Esophagus muscularis mucosa (tissue), 4 donors: ENCODE data around the gene NHEJ1.

ENCODE experiments used
- CTCF ChIP-seq, 3 experiments: fragments of 200-600 bp in 2 of 3; fragments of 450-650 bp in 1 of 3; sonication (generic) in 2 of 3; IDR thresholded peaks; one replicate each; pipeline ENCODE4 v1.5.1; 2017 to 2019; ENCODE audit warnings: antibody characterized with exemption in 3 of 3, mild to moderate bottlenecking in 2 of 3, moderate library complexity in 1 of 3
- EP300 ChIP-seq: sonication (generic); formaldehyde crosslinking; IDR thresholded peaks from one replicate; pipeline ENCODE4 v1.6.1; 2017; ENCODE audit warnings: antibody characterized with exemption
- POLR2A ChIP-seq: fragments of 450-650 bp; IDR thresholded peaks from one replicate; pipeline ENCODE4 v1.6.1; 2017; ENCODE audit warnings: antibody characterized with exemption, moderate library complexity, mild to moderate bottlenecking, low read depth
- POLR2AphosphoS5 ChIP-seq, 2 donors: sonication (generic); formaldehyde crosslinking; IDR thresholded peaks; one replicate each; pipeline ENCODE4 v1.6.1; 2017; ENCODE audit warnings: antibody characterized with exemption in 2 of 2

DNA sequence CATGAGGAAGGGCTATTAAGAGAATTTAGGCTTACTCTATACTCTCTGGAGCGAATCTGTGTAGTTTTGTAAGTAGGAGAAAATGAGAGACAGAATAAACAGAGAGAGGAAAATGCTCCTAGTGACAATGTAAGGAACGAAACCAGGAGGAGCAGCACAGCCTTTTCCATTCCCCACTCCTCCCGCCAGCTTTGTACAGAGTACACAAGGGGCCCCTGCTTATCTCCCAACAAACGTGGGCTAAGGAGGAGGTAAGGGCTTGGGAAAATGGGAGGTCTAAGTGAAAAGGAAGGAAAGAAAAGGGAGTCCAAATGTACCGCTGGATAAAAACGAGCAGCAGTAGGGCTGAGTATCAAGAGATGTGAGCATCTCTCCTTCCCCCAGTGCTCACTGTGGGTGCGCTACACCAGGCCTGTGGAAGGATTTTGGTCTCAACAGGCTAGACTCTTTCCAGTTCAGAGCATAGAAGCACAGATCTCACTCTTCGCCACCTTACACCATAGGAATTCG, 87.8 kb downstream of the NHEJ1 start:
- TF ChIP-seq EP300 (no peak), CTCF (IDR thresholded peaks at IDR 0.05) (no peak), POLR2AphosphoS5 (IDR thresholded peaks at IDR 0.05) (no peak), POLR2A (no peak)
